Epithelial cell of alveolus of lung (primary cell): ENCODE measurements around the gene ZNF688. TPM values are rescaled to one million over a fixed set of nuclear protein-coding genes. Genes with fewer than 3 reads are reported as not detected.

Experiments
- total RNA-seq: library from RNA; depleted of rRNA; stranded (reverse); fragments of >200 nt; gene quantifications from 2 replicates; pipeline ENCODE4 v1.2.1, GENCODE V29; 2015

The ZNF688 gene
- 7.7 and 10.6 TPM in 2 replicates for total RNA-seq

GRCh38 chr16:30571445-30572322 is at the start of gene ZNF688:
ZNF688 (minus strand) TSS chr16:30571714; CDS start chr16:30571629, 85 bp downstream.

GRCh38 chr16:30609926-30610839 is 38.7 kb upstream of the ZNF688 start, which contains the start of gene ZNF689:
ZNF689 (minus strand) TSS chr16:30610389; CDS start chr16:30610041, 348 bp downstream.

GRCh38 chr16:30585400-30586191 is 14.1 kb upstream of the ZNF688 start, which contains the start of gene ZNF785:
ZNF785 (minus strand) TSS chr16:30585697; CDS start chr16:30585611, 86 bp downstream.

GRCh38 chr16:30557957-30558788 is 13.3 kb downstream of the ZNF688 start, which contains the start of gene ZNF764:
ZNF764 (minus strand) TSS chr16:30558374; CDS start chr16:30558182, 192 bp downstream.

GRCh38 chr16:30534368-30535105 is 37.0 kb downstream of the ZNF688 start, which contains the start of gene ZNF747:
ZNF747 (minus strand) TSS chr16:30534858; CDS start chr16:30534679, 179 bp downstream.

GRCh38 chr16:30526137-30526822 is 45.2 kb downstream of the ZNF688 start, which contains the start of gene ZNF768:
ZNF768 (minus strand) TSS chr16:30526566; CDS start chr16:30526413, 153 bp downstream.

Other genes with a start within 250 kb of the ZNF688 start
- gene CD2BP2, start 216.4 kb downstream of the ZNF688 start, total RNA-seq = 46.3 and 53.2 TPM in 2 replicates
- gene TBC1D10B, start 201.2 kb downstream of the ZNF688 start, total RNA-seq = 40.4 and 40.9 TPM in 2 replicates
- 21.2 TPM in 1 of 2 replicates, not detected in the other for gene MYL11, start 196.9 kb downstream of the ZNF688 start, total RNA-seq
- gene SEPTIN1, start 189.2 kb downstream of the ZNF688 start, total RNA-seq = 0.32 TPM in 1 of 2 replicates, not detected in the other
- gene ZNF48, start 176.3 kb downstream of the ZNF688 start, total RNA-seq = 9.6 and 10.1 TPM in 2 replicates
- 14.0 and 26.6 TPM in 2 replicates for gene ZNF771, start 164.1 kb downstream of the ZNF688 start, total RNA-seq
- gene DCTPP1, start 141.7 kb downstream of the ZNF688 start, total RNA-seq = 12.5 and 34.5 TPM in 2 replicates
- 27.3 and 34.8 TPM in 2 replicates for gene SEPHS2, start 125.8 kb downstream of the ZNF688 start, total RNA-seq
- gene ITGAL, start 99.0 kb downstream of the ZNF688 start, total RNA-seq = not detected in 2 replicates
- gene ZNF768, start 45.1 kb downstream of the ZNF688 start, total RNA-seq = 31.4 and 34.0 TPM in 2 replicates
- 10.5 and 14.0 TPM in 2 replicates for gene ZNF747, start 36.9 kb downstream of the ZNF688 start, total RNA-seq
- 7.1 and 17.6 TPM in 2 replicates for gene ZNF764, start 13.3 kb downstream of the ZNF688 start, total RNA-seq
- 2.2 and 9.3 TPM in 2 replicates for gene ZNF785, start 14.0 kb upstream of the ZNF688 start, total RNA-seq
- gene ZNF689, start 38.7 kb upstream of the ZNF688 start, total RNA-seq = 6.3 and 9.3 TPM in 2 replicates
- gene PRR14, start 79.2 kb upstream of the ZNF688 start, total RNA-seq = 18.5 and 27.5 TPM in 2 replicates
- gene FBRS, start 86.7 kb upstream of the ZNF688 start, total RNA-seq = 28.4 and 40.0 TPM in 2 replicates
- 14.7 and 25.2 TPM in 2 replicates for gene SRCAP, start 127.5 kb upstream of the ZNF688 start, total RNA-seq
- gene PHKG2, start 176.7 kb upstream of the ZNF688 start, total RNA-seq = 22.7 and 24.2 TPM in 2 replicates
- 0.40 and 3.0 TPM in 2 replicates for gene CFAP119, start 190.3 kb upstream of the ZNF688 start, total RNA-seq
- gene RNF40, start 190.6 kb upstream of the ZNF688 start, total RNA-seq = 49.6 and 90.0 TPM in 2 replicates
- 12.2 and 32.1 TPM in 2 replicates for gene ZNF629, start 215.5 kb upstream of the ZNF688 start, total RNA-seq